ENCODE results near the gene KCNQ5. TPM values are rescaled to one million over a fixed set of nuclear protein-coding genes. Genes with fewer than 3 reads are reported as not detected.

The KCNQ5 gene
- polyA plus RNA-seq, 3 donors = not detected

- Mint-ChIP-seq H3K27ac (no peak overlapping the region), H3K27me3 (ENCODE audit: low read depth in 3 of 3) (no peaks in the 10 kb centered on the region)
Observed at GRCh38 chr6:72642435-72642834, 20.6 kb downstream of the KCNQ5 start.

GRCh38 chr6:72643214-72643613 lies 21.4 kb downstream of the KCNQ5 start:
- H3K4me1 ChIP-seq (ENCODE audit: control insufficient read depth in 1 of 2, insufficient read depth in 2 of 2, low read length in 2 of 2) = no peaks in the 10 kb centered on the region
- no peak for TF ChIP-seq CTCF (IDR thresholded peaks at IDR 0.05)
- no peaks in the 10 kb centered on the region for H3K36me3 Mint-ChIP-seq
- whole genome bisulfite sequencing (ENCODE audit: insufficient coverage) = no CpG with 5 or more reads among the region's 1 CpG
- no peak overlapping the region for H3K27ac ChIP-seq (ENCODE audit: low read depth in 1 of 2, low read length in 2 of 2)
- no peak overlapping the region for H3K4me3 Mint-ChIP-seq
- H3K4me3 ChIP-seq (replicated peaks in 1 of 3; ENCODE audit: low read depth in 2 of 3, low read length in 3 of 3) = no peak overlapping the region
- DNase-seq = no peak
- H3K4me2 ChIP-seq (replicated peaks; ENCODE audit: extremely low read depth, low read length, poor library complexity, severe bottlenecking) = no peak overlapping the region
- no peak overlapping the region for H3K9ac ChIP-seq (ENCODE audit: insufficient read depth, low read length, poor library complexity, severe bottlenecking)
- intact Hi-C loops (cut with micrococcal nuclease) = no loop called here
- H3K9me3 ChIP-seq (replicated peaks in 1 of 2; ENCODE audit: control insufficient read depth in 1 of 2, insufficient read depth in 1 of 2, low read length in 2 of 2) = no peaks in the 10 kb centered on the region
- no peaks in the 10 kb centered on the region for H3K27me3 ChIP-seq (ENCODE audit: control insufficient read depth in 2 of 2, insufficient read depth in 2 of 2, low read length in 2 of 2)
- no peaks in the 10 kb centered on the region for H3K27me3 Mint-ChIP-seq (ENCODE audit: low read depth in 3 of 3)
- H3K4me1 Mint-ChIP-seq = peaks cover 3% of the 10 kb centered on the region
- no peaks in the 10 kb centered on the region for H3K36me3 ChIP-seq (replicated peaks in 1 of 2; ENCODE audit: control insufficient read depth in 1 of 2, insufficient read depth in 2 of 2, low read length in 2 of 2)
- H3K9me3 Mint-ChIP-seq = no peaks in the 10 kb centered on the region
- no peaks in the 10 kb centered on the region for H3K79me2 ChIP-seq (ENCODE audit: insufficient read depth, low read length)
- no peak overlapping the region for H3K27ac Mint-ChIP-seq
- no peak overlapping the region for H2AFZ ChIP-seq (ENCODE audit: insufficient read depth, low read depth, low read length, poor library complexity, severe bottlenecking)
- no peaks in the 10 kb centered on the region for H4K20me1 ChIP-seq (ENCODE audit: insufficient read depth, low read length)

More at GRCh38 chr6:72642435-72642834, 20.6 kb downstream of the KCNQ5 start:
- WGBS (ENCODE audit: insufficient coverage) = no CpG with 5 or more reads among the region's 1 CpG
- H3K9me3 ChIP-seq (replicated peaks in 1 of 2; ENCODE audit: control insufficient read depth in 1 of 2, insufficient read depth in 1 of 2, low read length in 2 of 2) = no peaks in the 10 kb centered on the region
- intact Hi-C loops (cut with micrococcal nuclease) = no loop called here
- DNase-seq = no peak
- no peaks in the 10 kb centered on the region for H3K36me3 ChIP-seq (replicated peaks in 1 of 2; ENCODE audit: control insufficient read depth in 1 of 2, insufficient read depth in 2 of 2, low read length in 2 of 2)
- H3K4me2 ChIP-seq (replicated peaks; ENCODE audit: extremely low read depth, low read length, poor library complexity, severe bottlenecking) = no peak overlapping the region
- Mint-ChIP-seq H3K36me3 (no peaks in the 10 kb centered on the region), H3K4me1 (peaks cover 3% of the 10 kb centered on the region), H3K4me3 (no peak overlapping the region), H3K9me3 (no peaks in the 10 kb centered on the region)
- no peak for TF ChIP-seq CTCF (IDR thresholded peaks at IDR 0.05)
- no peaks in the 10 kb centered on the region for H4K20me1 ChIP-seq (ENCODE audit: insufficient read depth, low read length)
- H3K9ac ChIP-seq (ENCODE audit: insufficient read depth, low read length, poor library complexity, severe bottlenecking) = no peak overlapping the region
- H3K79me2 ChIP-seq (ENCODE audit: insufficient read depth, low read length) = no peaks in the 10 kb centered on the region
- H2AFZ ChIP-seq (ENCODE audit: insufficient read depth, low read depth, low read length, poor library complexity, severe bottlenecking) = no peak overlapping the region
- H3K27me3 ChIP-seq (ENCODE audit: control insufficient read depth in 2 of 2, insufficient read depth in 2 of 2, low read length in 2 of 2) = no peaks in the 10 kb centered on the region
- H3K27ac ChIP-seq (ENCODE audit: low read depth in 1 of 2, low read length in 2 of 2) = no peak overlapping the region
- H3K4me3 ChIP-seq (replicated peaks in 1 of 3; ENCODE audit: low read depth in 2 of 3, low read length in 3 of 3) = no peak overlapping the region
- H3K4me1 ChIP-seq (ENCODE audit: control insufficient read depth in 1 of 2, insufficient read depth in 2 of 2, low read length in 2 of 2) = no peaks in the 10 kb centered on the region

Measured in CD14-positive monocyte (primary cell).